HG02884 (cell line): Measurements from ENCODE around the gene COL15A1.

Source experiments
- ATAC-seq: cut with Tn5 transposase; IDR thresholded peaks from one replicate; pipeline ENCODE4 v1.9.1; 2021; ENCODE audit warnings: mild to moderate bottlenecking, moderate library complexity; ENCODE audit not compliant: unreplicated experiment

The COL15A1 gene

DNA sequence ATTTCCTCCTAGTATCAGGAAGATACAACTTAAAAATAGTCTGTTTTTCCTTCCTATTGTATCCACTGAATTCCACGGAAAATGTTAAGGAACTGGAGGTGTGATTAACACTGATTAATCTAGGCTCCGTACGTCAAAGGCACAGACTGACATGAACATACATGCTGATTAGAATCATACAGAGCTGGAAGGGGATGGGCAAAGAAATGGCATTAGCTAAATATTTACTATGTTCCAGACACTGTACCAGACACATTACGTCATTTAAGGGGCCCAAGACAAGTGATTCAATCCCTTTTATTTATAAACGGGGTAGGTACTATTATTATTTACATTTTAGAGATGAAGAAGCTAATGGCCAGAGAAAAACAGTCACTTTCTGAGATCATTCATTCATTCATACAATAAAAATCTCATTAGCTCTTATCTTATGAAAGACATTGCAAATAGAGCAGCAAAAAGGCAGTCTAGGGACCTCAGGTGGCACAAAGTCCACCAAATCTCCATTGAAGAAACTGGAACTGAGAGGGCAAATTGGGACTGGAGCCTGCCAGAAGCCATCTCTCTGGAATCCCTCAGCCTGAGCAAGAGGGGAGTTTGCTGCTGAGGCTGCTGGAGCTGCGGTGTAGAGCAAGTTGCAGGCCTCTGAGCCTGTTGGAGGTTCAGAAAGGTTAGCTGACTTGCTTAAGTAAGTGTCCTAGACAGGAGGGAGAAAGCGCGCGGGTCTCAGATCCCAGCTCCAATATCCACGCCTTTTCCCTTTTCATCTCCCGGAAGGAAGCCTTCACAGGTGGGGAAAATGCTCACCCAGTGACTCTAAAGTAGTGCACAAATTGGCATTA is 159.6 kb downstream of the COL15A1 start:
- no peak for ATAC-seq

- ATAC-seq: no peak
Observed at GRCh38 chr9:99103901-99104458, 160.3 kb downstream of the COL15A1 start.

DNA sequence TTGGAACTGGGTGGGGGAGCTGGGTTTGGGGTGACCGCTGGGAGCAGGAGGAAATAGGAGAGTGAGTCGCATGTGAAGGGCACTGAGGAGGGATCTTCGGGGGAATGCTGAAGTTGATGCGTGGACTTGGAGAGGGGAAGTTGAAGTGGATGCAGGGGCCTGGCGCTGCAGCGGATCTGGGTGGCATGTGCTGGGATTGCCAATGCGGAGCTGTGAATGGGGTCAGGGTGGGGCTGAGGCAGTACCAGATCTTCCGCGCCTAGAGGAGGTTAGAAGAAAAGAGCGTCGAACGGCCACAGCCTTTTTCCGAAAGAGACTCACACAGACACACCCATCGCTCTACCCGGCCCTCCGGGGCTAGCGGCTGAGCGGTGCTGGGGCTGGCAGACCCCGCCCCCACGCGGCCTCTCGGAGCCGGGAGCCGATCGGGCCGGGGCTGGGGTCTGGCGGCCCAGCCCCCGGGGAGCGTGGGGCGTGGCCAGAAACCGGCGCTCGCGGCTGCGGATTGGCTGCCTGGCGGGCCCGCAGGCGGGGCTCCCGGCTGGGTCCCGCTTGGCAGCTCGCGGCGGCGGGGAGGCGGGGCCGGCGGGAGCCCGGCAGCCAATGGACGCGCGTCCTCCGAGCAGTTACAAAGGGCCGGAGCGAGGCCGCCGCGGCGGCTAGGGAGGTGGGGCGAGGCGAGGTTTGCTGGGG is 160.9 kb downstream of the COL15A1 start, which contains the start of gene TGFBR1:
TGFBR1 (plus strand) TSS at position 655 of the 693 bp plus-strand sequence. CDS start 93 bp downstream, outside the sequence.
- ATAC-seq: peak; percentile 87

DNA sequence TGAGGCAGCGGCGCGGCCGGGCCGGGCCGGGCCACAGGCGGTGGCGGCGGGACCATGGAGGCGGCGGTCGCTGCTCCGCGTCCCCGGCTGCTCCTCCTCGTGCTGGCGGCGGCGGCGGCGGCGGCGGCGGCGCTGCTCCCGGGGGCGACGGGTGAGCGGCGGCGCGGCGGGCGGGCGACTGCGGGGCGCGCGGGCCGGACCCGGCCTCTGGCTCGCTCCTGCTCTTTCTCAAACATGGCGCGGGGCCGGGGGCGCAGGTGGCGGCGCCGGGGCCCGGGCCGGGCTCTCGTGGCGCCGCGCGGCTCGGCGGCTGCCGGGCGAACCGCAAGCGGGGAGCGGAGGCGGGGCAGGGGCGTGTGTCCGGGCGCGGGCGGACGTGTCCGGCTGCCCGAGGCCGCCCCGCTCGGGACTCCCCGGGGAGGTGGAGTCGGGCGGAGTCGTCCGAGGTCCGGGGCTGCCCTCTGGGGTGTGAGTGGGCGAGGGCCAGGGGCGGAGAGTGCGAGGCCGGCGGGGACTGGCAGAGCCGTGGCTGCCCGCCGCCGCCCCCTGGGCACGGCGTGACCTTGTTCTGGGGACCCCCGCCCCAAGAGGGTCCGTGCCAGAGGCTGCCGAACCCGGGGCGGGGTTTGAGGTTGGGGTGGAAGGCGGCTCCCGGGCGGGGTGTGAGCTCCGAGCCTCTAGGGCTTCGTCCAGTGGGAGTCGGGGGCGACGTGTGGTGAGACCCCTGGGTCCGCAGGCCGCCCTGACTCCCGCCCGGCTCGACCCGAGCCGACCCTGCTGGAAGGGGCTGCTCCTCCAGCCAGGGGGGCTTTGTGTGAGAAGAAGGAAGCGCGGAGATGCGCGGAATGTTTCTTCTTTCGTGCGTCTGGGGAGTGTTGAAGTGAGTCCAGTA is 161.7 kb downstream of the COL15A1 start:
- ATAC-seq: peak; percentile 45

DNA sequence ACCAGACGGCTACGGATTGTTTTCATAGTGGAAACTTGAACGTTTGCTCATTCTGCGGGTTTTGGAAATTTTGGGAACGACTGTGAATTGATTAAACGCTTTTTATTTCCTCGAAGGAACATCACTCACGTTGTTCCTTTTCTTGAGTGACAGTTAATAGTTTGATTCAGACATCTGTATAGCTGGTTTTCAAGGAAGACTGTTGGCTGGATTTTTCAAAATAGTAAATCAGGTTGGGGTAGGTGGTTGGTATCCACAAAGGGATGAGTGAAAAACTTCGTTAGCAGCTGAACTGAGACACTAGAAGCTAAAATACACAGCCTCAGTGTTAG is 162.3 kb downstream of the COL15A1 start:
- ATAC-seq: no peak

DNA sequence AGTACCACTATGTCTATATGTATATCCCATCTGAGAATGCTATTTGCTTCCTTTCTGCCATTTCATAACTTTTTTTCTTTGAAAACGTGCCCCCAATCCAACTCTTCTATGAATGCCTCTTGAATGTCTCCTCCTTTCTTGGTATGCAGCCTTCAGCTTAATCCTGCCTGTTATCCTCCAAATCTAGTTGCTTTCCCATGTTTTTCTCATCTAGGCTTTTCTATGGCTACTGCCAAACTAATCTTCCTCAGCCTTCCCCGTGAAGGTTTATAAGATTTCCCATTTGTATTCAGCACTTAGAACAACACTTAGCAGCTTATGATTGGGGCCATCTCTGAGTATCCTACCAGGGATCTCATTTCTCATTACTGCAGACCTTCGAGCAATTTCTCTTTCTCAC is 163.7 kb downstream of the COL15A1 start:
- ATAC-seq: no peak

GRCh38 chr9:99108131-99108530 is 164.4 kb downstream of the COL15A1 start:
- no peak for ATAC-seq

GRCh38 chr9:99109522-99109921 is 165.8 kb downstream of the COL15A1 start:
- ATAC-seq: no peak

GRCh38 chr9:99112750-99113413 is 169.2 kb downstream of the COL15A1 start:
- no peak for ATAC-seq

DNA sequence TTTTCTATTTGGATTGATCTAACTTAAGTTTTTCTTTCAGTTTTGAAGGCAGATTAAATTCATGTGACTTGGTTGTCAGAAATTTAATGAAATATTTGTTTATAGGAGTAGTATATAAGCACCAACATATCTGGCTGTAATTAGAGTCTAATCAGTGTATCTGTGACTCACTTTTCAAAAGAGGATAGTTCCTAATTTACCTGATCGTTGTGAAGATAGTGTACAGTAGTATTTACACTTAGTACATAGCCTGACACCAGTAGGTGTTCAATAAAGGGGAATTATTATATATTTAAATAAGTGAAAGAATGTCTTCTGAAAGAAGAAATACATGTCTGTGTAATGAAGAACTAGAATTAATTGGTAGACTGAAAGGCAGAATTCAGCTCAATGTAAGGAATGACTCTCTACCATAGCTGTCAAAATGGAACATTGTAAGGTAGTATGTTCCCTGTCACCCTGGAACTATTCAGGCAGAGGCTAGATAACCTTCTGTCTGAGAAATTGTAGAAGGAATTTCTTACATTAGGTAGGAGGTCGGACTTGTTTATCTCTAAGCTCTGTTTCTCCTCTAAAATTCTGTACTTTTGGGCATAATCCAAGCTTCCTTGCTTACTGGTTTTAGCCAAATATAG is 169.8 kb downstream of the COL15A1 start:
- no peak for ATAC-seq

DNA sequence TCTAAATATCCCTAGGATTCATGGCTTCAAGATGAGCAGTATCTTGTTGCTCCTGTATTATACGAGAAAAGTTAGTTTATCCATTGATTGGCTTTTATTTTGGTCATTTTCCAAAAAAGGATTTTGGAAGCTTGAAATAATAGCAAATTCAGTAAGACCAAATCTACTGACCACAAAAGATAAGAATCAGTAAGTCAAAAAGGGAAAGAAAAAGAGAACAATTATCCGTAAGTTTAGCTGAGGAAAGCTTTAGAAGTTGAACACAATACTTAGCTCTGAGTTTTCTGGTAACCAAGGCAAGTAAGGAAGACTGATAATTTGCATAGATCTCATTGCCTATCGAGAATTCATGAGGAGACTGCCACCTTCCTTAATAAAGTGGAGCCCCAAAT is 170.3 kb downstream of the COL15A1 start:
- ATAC-seq: no peak

GRCh38 chr9:99114846-99115500 is 171.3 kb downstream of the COL15A1 start:
- ATAC-seq: no peak

DNA sequence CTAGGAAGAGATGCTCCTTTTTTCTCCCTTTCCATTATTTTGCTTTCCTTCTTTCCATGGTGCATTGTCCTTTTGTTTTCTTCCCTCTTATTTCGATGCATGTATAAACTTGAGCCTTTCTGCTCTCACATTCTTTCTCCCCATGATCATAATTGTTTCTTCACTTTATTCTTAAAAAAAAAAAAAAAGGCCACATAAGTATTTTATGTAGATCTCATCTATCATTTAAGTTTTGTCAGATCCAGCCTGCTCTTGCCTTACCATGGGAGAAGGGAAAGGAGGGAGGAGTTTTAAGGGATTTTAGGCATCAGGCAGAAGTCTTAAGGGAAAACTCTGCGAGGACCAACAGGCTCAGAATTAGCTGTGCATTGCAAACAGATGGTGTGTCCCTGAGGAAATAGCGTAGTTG is 172.3 kb downstream of the COL15A1 start:
- no peak for ATAC-seq

DNA sequence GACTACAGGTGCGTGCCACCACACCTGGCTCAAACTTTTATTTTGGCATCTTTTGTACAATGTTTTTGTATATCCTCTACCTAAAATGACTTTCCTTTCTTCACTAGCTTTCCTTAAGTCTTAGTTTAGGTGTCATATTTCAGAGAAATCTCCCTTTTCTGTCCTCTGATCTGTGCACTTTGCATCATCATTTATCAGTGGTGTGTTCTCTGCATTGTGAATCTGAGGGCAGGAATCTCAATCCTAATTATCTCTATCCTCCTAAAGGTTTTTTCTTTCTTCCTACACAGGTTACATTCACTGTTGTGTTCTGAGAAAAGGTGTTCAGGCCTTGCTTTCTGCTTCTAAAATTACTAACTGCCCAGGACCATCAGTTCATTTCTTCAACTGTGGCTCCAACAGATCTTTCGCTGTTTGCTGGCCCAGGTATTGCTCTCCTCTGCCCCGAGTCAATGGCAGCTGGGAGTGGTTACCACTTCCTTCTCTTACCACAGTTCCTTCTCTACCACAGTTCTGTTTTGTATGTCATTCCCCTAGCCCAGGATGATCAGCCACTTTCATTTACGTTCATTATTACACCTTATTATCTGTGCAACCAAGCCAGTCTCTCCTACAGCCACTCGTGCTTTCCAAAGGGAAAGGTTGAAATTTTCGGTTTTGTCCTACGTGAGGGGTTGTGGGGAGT is 175.2 kb downstream of the COL15A1 start:
- peak; percentile 96 for ATAC-seq

DNA sequence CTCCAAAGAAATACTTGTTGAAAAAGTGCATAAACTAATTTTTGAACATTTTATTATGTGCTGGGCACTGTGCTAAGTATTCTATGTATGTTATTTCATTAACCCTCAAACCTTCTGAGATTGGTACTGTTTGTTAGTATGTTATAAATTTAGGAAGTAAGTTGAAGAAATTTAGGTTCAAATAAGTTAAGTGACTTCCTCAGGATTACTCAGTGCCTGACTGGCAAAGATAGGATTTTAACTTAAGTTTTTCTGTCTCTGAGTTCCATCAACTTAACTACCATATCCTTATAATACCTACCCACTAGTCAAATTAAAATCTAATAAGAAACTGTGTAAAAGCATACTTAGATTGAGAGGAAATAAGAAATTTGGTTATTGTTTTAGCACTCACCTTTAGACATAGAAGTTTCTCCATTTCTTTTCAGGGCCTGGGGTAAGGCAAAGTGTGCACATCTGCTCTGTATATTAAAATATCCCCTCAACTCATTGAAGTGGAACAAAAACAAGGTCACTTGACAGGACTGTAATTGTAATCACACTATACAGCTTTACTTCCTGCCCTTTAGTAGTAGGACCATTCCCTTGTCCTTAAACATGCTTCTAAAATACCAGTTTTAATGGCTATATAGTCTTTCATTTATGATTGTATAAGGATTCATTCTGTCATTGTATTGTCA is 176.4 kb downstream of the COL15A1 start:
- ATAC-seq: no peak
